ENCODE measurements around the gene SUOX. TPM values are rescaled to one million over a fixed set of nuclear protein-coding genes. Genes with fewer than 3 reads are reported as not detected.

The SUOX gene
- total RNA-seq, 1 experiment from 2014 or later = 18.0 TPM

GRCh38 chr12:55972042-55972441, 25.0 kb upstream of the SUOX start:
- H3K36me3 ChIP-seq (ENCODE audit: low read depth, low read length) = 0 out of 2 replicates have a peak, but pooled peaks cover 2% of the 10 kb centered on the region
- POLR2A ChIA-PET (ENCODE audit: unreplicated experiment) = interaction anchor here (0.6 kb wide), 1 partner anchor 234 kb away, joined by 3 read pairs; no protein-coding TSS in a partner anchor
- no peaks in the 10 kb centered on the region for H3K9me2 ChIP-seq (replicated peaks; ENCODE audit: low read length)
- H3K9ac ChIP-seq (ENCODE audit: low read length) = peak overlapping the region; percentile 70
- H3K4me2 ChIP-seq (ENCODE audit: low read length) = peak overlapping the region; percentile 88
- no peak overlapping the region for H2AFZ ChIP-seq (ENCODE audit: low read length)
- no peaks in the 10 kb centered on the region for H3K27me3 ChIP-seq (ENCODE audit: low read length)
- TF ChIP-seq, protein P1, sequence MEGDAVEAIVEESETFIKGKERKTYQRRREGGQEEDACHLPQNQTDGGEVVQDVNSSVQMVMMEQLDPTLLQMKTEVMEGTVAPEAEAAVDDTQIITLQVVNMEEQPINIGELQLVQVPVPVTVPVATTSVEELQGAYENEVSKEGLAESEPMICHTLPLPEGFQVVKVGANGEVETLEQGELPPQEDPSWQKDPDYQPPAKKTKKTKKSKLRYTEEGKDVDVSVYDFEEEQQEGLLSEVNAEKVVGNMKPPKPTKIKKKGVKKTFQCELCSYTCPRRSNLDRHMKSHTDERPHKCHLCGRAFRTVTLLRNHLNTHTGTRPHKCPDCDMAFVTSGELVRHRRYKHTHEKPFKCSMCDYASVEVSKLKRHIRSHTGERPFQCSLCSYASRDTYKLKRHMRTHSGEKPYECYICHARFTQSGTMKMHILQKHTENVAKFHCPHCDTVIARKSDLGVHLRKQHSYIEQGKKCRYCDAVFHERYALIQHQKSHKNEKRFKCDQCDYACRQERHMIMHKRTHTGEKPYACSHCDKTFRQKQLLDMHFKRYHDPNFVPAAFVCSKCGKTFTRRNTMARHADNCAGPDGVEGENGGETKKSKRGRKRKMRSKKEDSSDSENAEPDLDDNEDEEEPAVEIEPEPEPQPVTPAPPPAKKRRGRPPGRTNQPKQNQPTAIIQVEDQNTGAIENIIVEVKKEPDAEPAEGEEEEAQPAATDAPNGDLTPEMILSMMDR (conservative IDR thresholded peaks at IDR 0.05; ENCODE audit: low read depth, low read length) = no peak
- TF ChIP-seq EZH2 (IDR thresholded peaks at IDR 0.05; ENCODE audit: low read length, unreplicated experiment) (no peak), EZH2phosphoT487 (IDR thresholded peaks at IDR 0.05; ENCODE audit: borderline replicate concordance, low read length) (no peak)
- no TSS peak for BruUV-seq (replicated peaks)
- peak overlapping the region; percentile 78 for H3K27ac ChIP-seq (ENCODE audit: low read length)
- no peaks in the 10 kb centered on the region for H3K9me3 ChIP-seq (ENCODE audit: low read length)
- peak overlapping the region; percentile 76 for H3K4me3 ChIP-seq (ENCODE audit: low read length)
- no peaks in the 10 kb centered on the region for H4K20me1 ChIP-seq (ENCODE audit: low read length)
- peaks cover 37% of the 10 kb centered on the region for H3K4me1 ChIP-seq (ENCODE audit: insufficient read depth, low read length)
- intact Hi-C loops (cut with micrococcal nuclease) = loop anchor here (2.0 kb wide), 1 partner anchor 69 kb away; the partner anchor contains the start of gene RPS26
- ATAC-seq = no peak
- DNase-seq = peak; percentile 74
- H3F3A ChIP-seq (ENCODE audit: low read length, unreplicated experiment) = peaks cover 5% of the 10 kb centered on the region
- CTCF ChIA-PET = no interaction called here
- H3K79me2 ChIP-seq (ENCODE audit: low read length) = peaks cover 52% of the 10 kb centered on the region

GRCh38 chr12:55972456-55972855, 24.6 kb upstream of the SUOX start:
- intact Hi-C loops (cut with micrococcal nuclease) = loop anchor here (2.0 kb wide), 1 partner anchor 68 kb away; the partner anchor contains the start of gene RPS26
- CTCF ChIA-PET = no interaction called here
- peak overlapping the region; percentile 78; the same call in 1 of the 2 replicates for H2AFZ ChIP-seq (ENCODE audit: low read length)

More at GRCh38 chr12:55972456-55972855, 24.6 kb upstream of the SUOX start:
- H3K36me3 ChIP-seq (ENCODE audit: low read depth, low read length) = 0 out of 2 replicates have a peak, but pooled peaks cover 2% of the 10 kb centered on the region
- TF ChIP-seq, protein P1 (conservative IDR thresholded peaks at IDR 0.05; ENCODE audit: low read depth, low read length) = no peak
- TF ChIP-seq EZH2 (IDR thresholded peaks at IDR 0.05; ENCODE audit: low read length, unreplicated experiment) (no peak), EZH2phosphoT487 (IDR thresholded peaks at IDR 0.05; ENCODE audit: borderline replicate concordance, low read length) (no peak)
- peaks cover 36% of the 10 kb centered on the region for H3K4me1 ChIP-seq (ENCODE audit: insufficient read depth, low read length)
- no peaks in the 10 kb centered on the region for H3K9me2 ChIP-seq (replicated peaks; ENCODE audit: low read length)
- peak overlapping the region; percentile 70 for H3K9ac ChIP-seq (ENCODE audit: low read length)
- no peaks in the 10 kb centered on the region for H3K9me3 ChIP-seq (ENCODE audit: low read length)
- no peak for ATAC-seq
- peak overlapping the region; percentile 88 for H3K4me2 ChIP-seq (ENCODE audit: low read length)
- peaks cover 52% of the 10 kb centered on the region for H3K79me2 ChIP-seq (ENCODE audit: low read length)
- H3F3A ChIP-seq (ENCODE audit: low read length, unreplicated experiment) = peaks cover 5% of the 10 kb centered on the region
- no peak for DNase-seq
- H3K4me3 ChIP-seq (ENCODE audit: low read length) = peak overlapping the region; percentile 76
- H3K27ac ChIP-seq (ENCODE audit: low read length) = peak overlapping the region; percentile 78
- POLR2A ChIA-PET (ENCODE audit: unreplicated experiment) = interaction anchor here (0.6 kb wide), 1 partner anchor 234 kb away, joined by 3 read pairs; no protein-coding TSS in a partner anchor
- BruUV-seq (replicated peaks) = no TSS peak
- H4K20me1 ChIP-seq (ENCODE audit: low read length) = no peaks in the 10 kb centered on the region
- no peaks in the 10 kb centered on the region for H3K27me3 ChIP-seq (ENCODE audit: low read length)
